Choroid plexus epithelial cell (primary cell): ENCODE results near the gene SESTD1.

Experiments used
- DNase-seq: peaks from one replicate; pipeline ENCODE4 v3.0.0-alpha.2; 2010; ENCODE audit warnings: low read depth
- H3K4me3 ChIP-seq: 2 replicates; pipeline ENCODE4 v1.5.1; 2011; ENCODE audit warnings: low read depth, mild to moderate bottlenecking, control low read depth, low read length, moderate library complexity
- TF ChIP-seq, protein P1 (sequence below): conservative IDR thresholded peaks from 2 replicates; pipeline ENCODE4 v1.5.1; 2011; ENCODE audit warnings: low read depth, mild to moderate bottlenecking, control low read depth, inconsistent platforms, low read length, moderate library complexity

Gene SESTD1

GRCh38 chr2:179186126-179186525, 78.5 kb downstream of the SESTD1 start:
- no peak overlapping the region for H3K4me3 ChIP-seq
- DNase-seq, result peak; percentile 50
- TF ChIP-seq, protein P1, sequence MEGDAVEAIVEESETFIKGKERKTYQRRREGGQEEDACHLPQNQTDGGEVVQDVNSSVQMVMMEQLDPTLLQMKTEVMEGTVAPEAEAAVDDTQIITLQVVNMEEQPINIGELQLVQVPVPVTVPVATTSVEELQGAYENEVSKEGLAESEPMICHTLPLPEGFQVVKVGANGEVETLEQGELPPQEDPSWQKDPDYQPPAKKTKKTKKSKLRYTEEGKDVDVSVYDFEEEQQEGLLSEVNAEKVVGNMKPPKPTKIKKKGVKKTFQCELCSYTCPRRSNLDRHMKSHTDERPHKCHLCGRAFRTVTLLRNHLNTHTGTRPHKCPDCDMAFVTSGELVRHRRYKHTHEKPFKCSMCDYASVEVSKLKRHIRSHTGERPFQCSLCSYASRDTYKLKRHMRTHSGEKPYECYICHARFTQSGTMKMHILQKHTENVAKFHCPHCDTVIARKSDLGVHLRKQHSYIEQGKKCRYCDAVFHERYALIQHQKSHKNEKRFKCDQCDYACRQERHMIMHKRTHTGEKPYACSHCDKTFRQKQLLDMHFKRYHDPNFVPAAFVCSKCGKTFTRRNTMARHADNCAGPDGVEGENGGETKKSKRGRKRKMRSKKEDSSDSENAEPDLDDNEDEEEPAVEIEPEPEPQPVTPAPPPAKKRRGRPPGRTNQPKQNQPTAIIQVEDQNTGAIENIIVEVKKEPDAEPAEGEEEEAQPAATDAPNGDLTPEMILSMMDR, result no peak

- TF ChIP-seq, protein P1, result no peak
Measured at GRCh38 chr2:179184610-179185009, 80.0 kb downstream of the SESTD1 start.

GRCh38 chr2:179181002-179181401, 83.6 kb downstream of the SESTD1 start:
- DNase-seq, result no peak
- H3K4me3 ChIP-seq, result no peak overlapping the region
- TF ChIP-seq, protein P1, result no peak

More at GRCh38 chr2:179184610-179185009, 80.0 kb downstream of the SESTD1 start:
- DNase-seq, result no peak
- H3K4me3 ChIP-seq, result no peak overlapping the region

- TF ChIP-seq, protein P1, result no peak
- peak; percentile 30 for DNase-seq
- no peak overlapping the region for H3K4me3 ChIP-seq
Measured at GRCh38 chr2:179180242-179180641, 84.4 kb downstream of the SESTD1 start.

DNA sequence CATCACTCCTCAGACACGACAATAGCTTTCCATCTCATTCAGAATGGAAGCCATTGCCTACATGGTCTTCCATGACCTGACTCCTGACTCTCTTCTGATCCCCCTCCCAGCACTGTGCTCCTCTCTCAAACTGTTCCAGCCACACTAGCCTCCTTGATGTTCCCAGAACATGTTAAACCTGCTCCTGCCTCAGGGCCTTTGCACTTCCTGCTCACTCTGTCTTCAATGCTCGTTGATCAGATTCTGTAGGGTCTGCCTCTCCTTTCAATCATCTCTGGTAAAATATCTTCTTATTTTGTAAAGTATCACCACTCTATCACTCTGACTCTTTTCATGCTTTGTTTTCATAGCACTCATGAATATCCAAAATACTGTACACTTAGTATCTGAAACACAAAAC, 84.9 kb downstream of the SESTD1 start:
- DNase-seq, result no peak
- H3K4me3 ChIP-seq, result no peak overlapping the region
- TF ChIP-seq, protein P1, result no peak

GRCh38 chr2:179177694-179178093, 86.9 kb downstream of the SESTD1 start:
- TF ChIP-seq, protein P1, result no peak
- no peak for DNase-seq
- H3K4me3 ChIP-seq, result no peak overlapping the region

DNA sequence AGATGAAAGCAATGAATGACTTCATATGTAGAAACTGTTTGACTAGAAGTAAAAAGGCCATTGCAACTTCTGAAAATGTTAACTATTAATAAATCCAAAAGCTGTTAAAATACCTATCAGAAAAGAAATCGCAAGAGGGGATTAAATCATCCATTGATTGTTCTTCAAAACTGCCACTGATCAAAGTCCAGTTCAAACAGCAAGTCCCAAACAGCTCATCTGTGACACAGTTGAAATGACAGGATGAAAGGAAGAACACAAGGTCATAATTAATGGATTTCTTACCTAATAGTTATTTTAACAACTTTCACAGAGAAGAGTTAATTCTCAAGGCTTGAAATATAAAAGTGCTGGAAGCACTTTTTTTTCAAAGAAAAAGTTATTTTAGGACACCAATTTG, 90.4 kb downstream of the SESTD1 start:
- H3K4me3 ChIP-seq, result no peak overlapping the region
- TF ChIP-seq, protein P1, result no peak
- no peak for DNase-seq
